HepG2 (cell line): ENCODE data around the gene PRSS36. TPM values are rescaled to one million over a fixed set of nuclear protein-coding genes. Genes with fewer than 3 reads are reported as not detected.
A peak's percentile ranks its signal among the peaks of the same experiment; 100 is the strongest.

ENCODE experiments used
- CBX2 ChIP-seq, 2 experiments: fragments of 200-600 bp in 1 of 2; sonication (generic); formaldehyde crosslinking in 1 of 2; IDR thresholded peaks; 2 replicates each; pipeline versions ENCODE4 v1.7.0 to v1.8.1; 2018 to 2022; ENCODE audit warnings: low read depth in 2 of 2, low read length in 1 of 2, mild to moderate bottlenecking in 1 of 2, missing genetic modification reagents in 1 of 2
- CHCHD3 ChIP-seq: sonication (generic); formaldehyde crosslinking; IDR thresholded peaks from 2 replicates; pipeline ENCODE4 v1.8.0; 2022; ENCODE audit warnings: mild to moderate bottlenecking, missing genetic modification reagents, moderate library complexity
- DBP ChIP-seq: sonication (generic); formaldehyde crosslinking; IDR thresholded peaks from 2 replicates; pipeline ENCODE4 v1.4.0; 2020; ENCODE audit warnings: missing genetic modification reagents; ENCODE audit errors: not compliant biosample characterization
- FOXK2 ChIP-seq: fragments of 450-650 bp; IDR thresholded peaks from 2 replicates; pipeline ENCODE4 v1.6.1; 2016
- HNRNPL ChIP-seq: fragments of 200-400 bp; formaldehyde crosslinking; IDR thresholded peaks from 2 replicates; pipeline ENCODE4 v1.6.1; 2017; ENCODE audit warnings: mild to moderate bottlenecking, low read depth, low read length
- NFATC3 ChIP-seq: sonication (generic); formaldehyde crosslinking; IDR thresholded peaks from 2 replicates; pipeline ENCODE4 v1.5.1; 2020; ENCODE audit warnings: mild to moderate bottlenecking, missing genetic modification reagents
- NFIC ChIP-seq: IDR thresholded peaks from 2 replicates; pipeline ENCODE4 v1.6.1; 2012; ENCODE audit warnings: mild to moderate bottlenecking, low read length, inconsistent platforms
- RNF2 ChIP-seq: fragments of 450-650 bp; conservative IDR thresholded peaks from 2 replicates; pipeline ENCODE4 v1.6.1; 2016; ENCODE audit warnings: low read depth
- STAG1 ChIP-seq: sonication (generic); formaldehyde crosslinking; IDR thresholded peaks from 2 replicates; pipeline ENCODE4 v1.4.0; 2020; ENCODE audit warnings: missing genetic modification reagents
- TOPORS ChIP-seq: sonication (generic); formaldehyde crosslinking; IDR thresholded peaks from 2 replicates; pipeline ENCODE4 v1.8.0; 2023; ENCODE audit warnings: mild to moderate bottlenecking, missing genetic modification reagents
- ZBED4 ChIP-seq: sonication (generic); formaldehyde crosslinking; IDR thresholded peaks from 2 replicates; pipeline ENCODE4 v1.4.0; 2020; ENCODE audit warnings: missing genetic modification reagents, borderline replicate concordance
- ZNF101 ChIP-seq: sonication (generic); formaldehyde crosslinking; IDR thresholded peaks from 2 replicates; pipeline ENCODE4 v1.4.0; 2020; ENCODE audit warnings: mild to moderate bottlenecking, low read depth, missing genetic modification reagents, borderline replicate concordance
- ZNF224 ChIP-seq: sonication (generic); formaldehyde crosslinking; IDR thresholded peaks from 2 replicates; pipeline ENCODE4 v1.5.0; 2020; ENCODE audit warnings: mild to moderate bottlenecking, missing genetic modification reagents
- ZNF569 ChIP-seq: sonication (generic); formaldehyde crosslinking; IDR thresholded peaks from 2 replicates; pipeline ENCODE4 v1.5.0; 2020; ENCODE audit warnings: mild to moderate bottlenecking, missing genetic modification reagents, moderate library complexity, borderline replicate concordance
- ZNF891 ChIP-seq: sonication (generic); formaldehyde crosslinking; IDR thresholded peaks from 2 replicates; pipeline ENCODE4 v1.5.0; 2020; ENCODE audit warnings: mild to moderate bottlenecking, missing genetic modification reagents
- polyA plus RNA-seq, 8 experiments: library from polyadenylated mRNA; depleted of rRNA in 3 of 8; stranded (reverse) in 7 of 8; unstranded in 1 of 8; fragments of >200 nt; fragmentation: Illumina TruSeq in 4 of 8; extraction: Trizol in 4 of 8; gene quantifications; 2 replicates each; pipeline versions ENCODE4 v1.2.1 to v1.2.3, GENCODE V29; 2011 to 2016; ENCODE audit warnings: low read depth in 4 of 8, missing spikeins in 1 of 8, mixed read lengths in 1 of 8; ENCODE audit not compliant: insufficient read depth in 1 of 8
- total RNA-seq, 5 experiments: library from RNA; depleted of rRNA; stranded (reverse); fragments of >200 nt; fragmentation: Illumina TruSeq; extraction: Trizol; gene quantifications; 2 replicates each; pipeline ENCODE4 v1.2.3, GENCODE V29; 2016; ENCODE audit warnings: low read depth in 1 of 5
- TF ChIP-seq, protein P1 (sequence below): sonication (generic); formaldehyde crosslinking; IDR thresholded peaks from 2 replicates; pipeline ENCODE4 v1.8.1; 2022; ENCODE audit warnings: low read depth, mild to moderate bottlenecking, missing genetic modification reagents
- TF ChIP-seq, protein P2 (sequence below): sonication (generic); formaldehyde crosslinking; IDR thresholded peaks from 2 replicates; pipeline ENCODE4 v1.8.1; 2023; ENCODE audit warnings: mild to moderate bottlenecking, missing genetic modification reagents
- TF ChIP-seq, protein P3 (sequence below): sonication (generic); formaldehyde crosslinking; IDR thresholded peaks from 2 replicates; pipeline ENCODE4 v1.8.1; 2023; ENCODE audit warnings: mild to moderate bottlenecking, missing genetic modification reagents, borderline replicate concordance
- TF ChIP-seq, protein P4 (sequence below): sonication (generic); formaldehyde crosslinking; IDR thresholded peaks from 2 replicates; pipeline ENCODE4 v1.5.0; 2020; ENCODE audit warnings: missing genetic modification reagents

Gene PRSS36
- total and polyA plus RNA-seq, 2 of the 13 experiments (the other 11 are each of a cell fraction or from before 2014, with no cell fraction given), result 1.5 to 2.1 TPM

DNA sequence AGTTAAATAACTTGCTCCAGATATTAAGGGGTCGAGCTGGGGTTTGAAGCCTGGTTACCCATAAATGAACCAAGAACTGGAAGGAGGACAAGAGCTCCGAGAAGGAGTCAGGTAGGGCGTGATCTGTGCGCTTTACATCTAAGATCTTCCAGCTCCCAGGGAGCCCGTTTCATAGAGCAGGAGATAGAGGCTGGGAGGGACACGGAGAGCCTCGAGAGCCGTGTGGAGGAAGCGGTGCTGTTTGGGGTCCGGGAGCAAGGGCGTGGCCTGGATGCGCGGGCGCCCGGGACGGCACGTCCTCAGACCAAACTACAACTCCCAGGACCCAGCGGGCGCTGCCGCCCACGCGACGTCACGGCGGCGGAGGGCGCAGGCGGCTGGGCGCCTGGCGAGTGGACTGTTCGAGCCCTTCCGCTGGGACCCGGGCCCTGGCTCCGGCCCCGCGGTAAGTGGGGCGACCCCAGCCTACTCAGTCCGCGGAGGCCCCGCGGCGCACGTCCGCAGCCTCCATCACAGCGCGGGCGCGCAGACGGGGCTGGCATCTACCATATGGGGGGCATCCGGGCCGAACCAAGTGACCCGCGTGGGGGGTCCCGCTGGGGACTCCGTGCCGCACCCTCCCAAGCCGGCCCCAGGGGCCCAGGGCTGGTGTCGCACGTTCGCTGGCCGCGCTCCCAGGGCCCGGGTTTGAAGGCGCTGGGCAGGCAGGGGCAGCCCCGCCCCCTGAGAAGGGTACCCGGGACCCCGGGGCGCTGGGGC, 41.7 kb downstream of the PRSS36 start, which contains the start of gene BCKDK (continued):
- TF ChIP-seq, protein P1, sequence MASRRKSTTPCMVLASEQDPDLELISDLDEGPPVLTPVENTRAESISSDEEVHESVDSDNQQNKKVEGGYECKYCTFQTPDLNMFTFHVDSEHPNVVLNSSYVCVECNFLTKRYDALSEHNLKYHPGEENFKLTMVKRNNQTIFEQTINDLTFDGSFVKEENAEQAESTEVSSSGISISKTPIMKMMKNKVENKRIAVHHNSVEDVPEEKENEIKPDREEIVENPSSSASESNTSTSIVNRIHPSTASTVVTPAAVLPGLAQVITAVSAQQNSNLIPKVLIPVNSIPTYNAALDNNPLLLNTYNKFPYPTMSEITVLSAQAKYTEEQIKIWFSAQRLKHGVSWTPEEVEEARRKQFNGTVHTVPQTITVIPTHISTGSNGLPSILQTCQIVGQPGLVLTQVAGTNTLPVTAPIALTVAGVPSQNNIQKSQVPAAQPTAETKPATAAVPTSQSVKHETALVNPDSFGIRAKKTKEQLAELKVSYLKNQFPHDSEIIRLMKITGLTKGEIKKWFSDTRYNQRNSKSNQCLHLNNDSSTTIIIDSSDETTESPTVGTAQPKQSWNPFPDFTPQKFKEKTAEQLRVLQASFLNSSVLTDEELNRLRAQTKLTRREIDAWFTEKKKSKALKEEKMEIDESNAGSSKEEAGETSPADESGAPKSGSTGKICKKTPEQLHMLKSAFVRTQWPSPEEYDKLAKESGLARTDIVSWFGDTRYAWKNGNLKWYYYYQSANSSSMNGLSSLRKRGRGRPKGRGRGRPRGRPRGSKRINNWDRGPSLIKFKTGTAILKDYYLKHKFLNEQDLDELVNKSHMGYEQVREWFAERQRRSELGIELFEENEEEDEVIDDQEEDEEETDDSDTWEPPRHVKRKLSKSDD, result peak; percentile 63; the same call in 1 of the 2 replicates
- TF ChIP-seq ZBED4 (CRISPR knock-in tag) (no peak), STAG1 (CRISPR knock-in tag) (0 out of 2 replicates have a peak, but pooled peaks have one; percentile 7), NFIC (no peak), ZNF101 (CRISPR knock-in tag) (no peak), ZNF891 (CRISPR knock-in tag) (peak; percentile 86), DBP (CRISPR knock-in tag) (peak; percentile 69), RNF2 (no peak), NFATC3 (CRISPR knock-in tag) (no peak), TOPORS (CRISPR knock-in tag) (no peak), HNRNPL (no peak), ZNF569 (no peak), ZNF224 (CRISPR knock-in tag) (peak; percentile 87; the same call in 1 of the 2 replicates), CHCHD3 (no peak), CBX2 (IDR thresholded peaks at IDR 0.05; ENCODE audit: low read depth, low read length) (no peak), CBX2 (CRISPR knock-in tag; IDR thresholded peaks at IDR 0.05; ENCODE audit: low read depth) (no peak), FOXK2 (no peak)
- TF ChIP-seq, protein P2, sequence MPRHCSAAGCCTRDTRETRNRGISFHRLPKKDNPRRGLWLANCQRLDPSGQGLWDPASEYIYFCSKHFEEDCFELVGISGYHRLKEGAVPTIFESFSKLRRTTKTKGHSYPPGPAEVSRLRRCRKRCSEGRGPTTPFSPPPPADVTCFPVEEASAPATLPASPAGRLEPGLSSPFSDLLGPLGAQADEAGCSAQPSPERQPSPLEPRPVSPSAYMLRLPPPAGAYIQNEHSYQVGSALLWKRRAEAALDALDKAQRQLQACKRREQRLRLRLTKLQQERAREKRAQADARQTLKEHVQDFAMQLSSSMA (CRISPR knock-in tag), result 0 out of 2 replicates have a peak, but pooled peaks have one; percentile 70
- TF ChIP-seq, protein P3, sequence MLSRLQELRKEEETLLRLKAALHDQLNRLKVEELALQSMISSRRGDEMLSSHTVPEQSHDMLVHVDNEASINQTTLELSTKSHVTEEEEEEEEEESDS (CRISPR knock-in tag), result no peak
- TF ChIP-seq, protein P4, sequence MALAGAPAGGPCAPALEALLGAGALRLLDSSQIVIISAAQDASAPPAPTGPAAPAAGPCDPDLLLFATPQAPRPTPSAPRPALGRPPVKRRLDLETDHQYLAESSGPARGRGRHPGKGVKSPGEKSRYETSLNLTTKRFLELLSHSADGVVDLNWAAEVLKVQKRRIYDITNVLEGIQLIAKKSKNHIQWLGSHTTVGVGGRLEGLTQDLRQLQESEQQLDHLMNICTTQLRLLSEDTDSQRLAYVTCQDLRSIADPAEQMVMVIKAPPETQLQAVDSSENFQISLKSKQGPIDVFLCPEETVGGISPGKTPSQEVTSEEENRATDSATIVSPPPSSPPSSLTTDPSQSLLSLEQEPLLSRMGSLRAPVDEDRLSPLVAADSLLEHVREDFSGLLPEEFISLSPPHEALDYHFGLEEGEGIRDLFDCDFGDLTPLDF (CRISPR knock-in tag), result peak; percentile 84
